Measurements from ENCODE around the gene CTU2.

DNA sequence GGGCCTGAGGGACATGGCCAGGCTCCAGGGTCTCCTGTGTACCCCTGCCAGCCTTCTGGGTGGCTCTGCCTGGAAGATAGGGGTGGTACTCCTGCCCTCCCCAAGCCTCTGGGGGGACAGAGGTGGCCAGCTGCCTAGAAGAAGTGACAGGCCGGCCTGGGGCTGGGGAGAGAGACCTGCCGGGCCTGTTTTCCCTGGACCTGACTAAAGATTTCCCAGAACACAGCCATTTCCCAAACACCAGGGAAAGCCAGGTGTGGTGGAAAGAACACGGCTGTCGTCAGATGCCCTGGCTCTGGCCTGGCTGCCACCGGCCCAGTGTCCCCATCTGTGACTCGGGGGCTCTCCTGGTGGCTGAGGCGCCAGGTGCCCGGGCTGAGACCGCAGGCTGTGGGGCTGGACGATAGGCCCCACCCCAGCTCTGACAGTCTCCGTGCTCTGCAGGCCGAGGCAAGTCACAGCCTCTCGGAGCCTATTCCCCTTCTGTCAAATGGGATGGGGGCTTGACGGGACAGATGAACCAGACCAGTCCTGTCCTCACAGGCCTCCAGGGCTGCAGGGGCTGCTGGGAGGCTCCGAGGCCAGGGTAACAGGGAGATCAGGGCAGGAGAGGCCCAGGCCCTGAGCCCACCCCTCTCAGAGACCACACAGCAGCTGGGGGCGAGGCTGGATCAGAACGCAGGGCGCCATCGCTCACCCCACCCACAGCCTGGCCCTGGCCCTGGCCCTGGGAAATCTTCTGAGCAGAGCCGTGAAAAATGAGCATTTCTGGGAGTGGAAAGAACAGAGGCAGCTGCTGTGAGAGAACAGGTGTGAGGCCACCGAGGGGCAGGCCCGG is 33.1 kb downstream of the CTU2 start:
- TF ChIP-seq, protein P1, sequence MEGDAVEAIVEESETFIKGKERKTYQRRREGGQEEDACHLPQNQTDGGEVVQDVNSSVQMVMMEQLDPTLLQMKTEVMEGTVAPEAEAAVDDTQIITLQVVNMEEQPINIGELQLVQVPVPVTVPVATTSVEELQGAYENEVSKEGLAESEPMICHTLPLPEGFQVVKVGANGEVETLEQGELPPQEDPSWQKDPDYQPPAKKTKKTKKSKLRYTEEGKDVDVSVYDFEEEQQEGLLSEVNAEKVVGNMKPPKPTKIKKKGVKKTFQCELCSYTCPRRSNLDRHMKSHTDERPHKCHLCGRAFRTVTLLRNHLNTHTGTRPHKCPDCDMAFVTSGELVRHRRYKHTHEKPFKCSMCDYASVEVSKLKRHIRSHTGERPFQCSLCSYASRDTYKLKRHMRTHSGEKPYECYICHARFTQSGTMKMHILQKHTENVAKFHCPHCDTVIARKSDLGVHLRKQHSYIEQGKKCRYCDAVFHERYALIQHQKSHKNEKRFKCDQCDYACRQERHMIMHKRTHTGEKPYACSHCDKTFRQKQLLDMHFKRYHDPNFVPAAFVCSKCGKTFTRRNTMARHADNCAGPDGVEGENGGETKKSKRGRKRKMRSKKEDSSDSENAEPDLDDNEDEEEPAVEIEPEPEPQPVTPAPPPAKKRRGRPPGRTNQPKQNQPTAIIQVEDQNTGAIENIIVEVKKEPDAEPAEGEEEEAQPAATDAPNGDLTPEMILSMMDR (IDR thresholded peaks at IDR 0.05; ENCODE audit: insufficient read depth, low read length) = no peak
- no peak for TF ChIP-seq POLR2AphosphoS5 (IDR thresholded peaks at IDR 0.05; ENCODE audit: low read depth)

All from HL-60 (cell line).